ENCODE data around the gene MBTPS1.

Gene MBTPS1

GRCh38 chr16:84119368-84119767 is 2.6 kb upstream of the MBTPS1 start:
- ChIA-PET POLR2A (no interaction called here), CTCF (interaction anchor here (1.0 to 1.5 kb wide), 3 partner anchors 28 to 67 kb away, joined by 3 to 4 read pairs (median 4); partner anchors contain the start of gene TAF1C)

More at GRCh38 chr16:84119368-84119767, 2.6 kb upstream of the MBTPS1 start:
- Histone ChIP-seq H3K4me3 (ENCODE audit: low read depth, low read length) (no peak overlapping the region), H3K36me3 (ENCODE audit: control insufficient read depth in 2 of 2, insufficient read depth in 1 of 2, low read length in 2 of 2) (peaks cover 0 to 39% of the 10 kb centered on the region in 2 experiments; a peak in 1 of 3 replicates), H3K27ac (ENCODE audit: extremely low read depth, low read depth, low read length) (no peak overlapping the region), H3K9me3 (ENCODE audit: control insufficient read depth, insufficient read depth, low read depth, low read length) (no peaks in the 10 kb centered on the region), H3K4me1 (ENCODE audit: control insufficient read depth, insufficient read depth, low read length) (no peaks in the 10 kb centered on the region)
- TF ChIP-seq REST (tag by site-specific recombination; IDR thresholded peaks at IDR 0.05) (no peak), ZNF488 (tag by site-specific recombination; IDR thresholded peaks at IDR 0.05) (no peak), ZNF10 (tag by site-specific recombination; IDR thresholded peaks at IDR 0.05) (no peak), ZNF174 (tag by site-specific recombination; IDR thresholded peaks at IDR 0.05) (no peak), ZNF426 (tag by site-specific recombination; IDR thresholded peaks at IDR 0.05) (no peak), SCRT2 (tag by site-specific recombination; IDR thresholded peaks at IDR 0.05) (no peak), KLF1 (tag by site-specific recombination; IDR thresholded peaks at IDR 0.05) (peak; percentile 39; the same call in 1 of the 2 replicates), ZNF398 (tag by site-specific recombination; IDR thresholded peaks at IDR 0.05) (no peak), ZNF366 (tag by site-specific recombination; conservative IDR thresholded peaks at IDR 0.05) (0 out of 2 replicates have a peak, but pooled peaks have one; percentile 15), ZNF354C (tag by site-specific recombination; IDR thresholded peaks at IDR 0.05; ENCODE audit: borderline replicate concordance, low read depth) (no peak), TRIM28 (IDR thresholded peaks at IDR 0.05; ENCODE audit: borderline replicate concordance, low read length) (no peak), ZSCAN23 (tag by site-specific recombination; IDR thresholded peaks at IDR 0.05) (no peak), BCL11A (tag by site-specific recombination; IDR thresholded peaks at IDR 0.05; ENCODE audit: low read depth) (no peak), ZNF146 (tag by site-specific recombination; IDR thresholded peaks at IDR 0.05) (no peak), ZNF639 (tag by site-specific recombination; IDR thresholded peaks at IDR 0.05) (no peak), ZNF544 (tag by site-specific recombination; IDR thresholded peaks at IDR 0.05) (no peak), SP7 (tag by site-specific recombination; IDR thresholded peaks at IDR 0.05) (no peak), GLIS1 (tag by site-specific recombination; IDR thresholded peaks at IDR 0.05) (peak; percentile 76), ZNF335 (tag by site-specific recombination; conservative IDR thresholded peaks at IDR 0.05) (peak; percentile 33; the same call in 1 of the 2 replicates), ZNF777 (tag by site-specific recombination; IDR thresholded peaks at IDR 0.05; ENCODE audit: borderline replicate concordance) (no peak), ZNF274 (IDR thresholded peaks at IDR 0.05; ENCODE audit: low read length) (no peak), ZNF274 (tag by site-specific recombination; IDR thresholded peaks at IDR 0.05; ENCODE audit: borderline replicate concordance) (no peak), KLF7 (tag by site-specific recombination; IDR thresholded peaks at IDR 0.05; ENCODE audit: borderline replicate concordance) (no peak), ZNF148 (tag by site-specific recombination; IDR thresholded peaks at IDR 0.05; ENCODE audit: borderline replicate concordance) (no peak)

All from HEK293 (cell line).